ENCODE measurements around the gene LTBP2.

Gene LTBP2

DNA sequence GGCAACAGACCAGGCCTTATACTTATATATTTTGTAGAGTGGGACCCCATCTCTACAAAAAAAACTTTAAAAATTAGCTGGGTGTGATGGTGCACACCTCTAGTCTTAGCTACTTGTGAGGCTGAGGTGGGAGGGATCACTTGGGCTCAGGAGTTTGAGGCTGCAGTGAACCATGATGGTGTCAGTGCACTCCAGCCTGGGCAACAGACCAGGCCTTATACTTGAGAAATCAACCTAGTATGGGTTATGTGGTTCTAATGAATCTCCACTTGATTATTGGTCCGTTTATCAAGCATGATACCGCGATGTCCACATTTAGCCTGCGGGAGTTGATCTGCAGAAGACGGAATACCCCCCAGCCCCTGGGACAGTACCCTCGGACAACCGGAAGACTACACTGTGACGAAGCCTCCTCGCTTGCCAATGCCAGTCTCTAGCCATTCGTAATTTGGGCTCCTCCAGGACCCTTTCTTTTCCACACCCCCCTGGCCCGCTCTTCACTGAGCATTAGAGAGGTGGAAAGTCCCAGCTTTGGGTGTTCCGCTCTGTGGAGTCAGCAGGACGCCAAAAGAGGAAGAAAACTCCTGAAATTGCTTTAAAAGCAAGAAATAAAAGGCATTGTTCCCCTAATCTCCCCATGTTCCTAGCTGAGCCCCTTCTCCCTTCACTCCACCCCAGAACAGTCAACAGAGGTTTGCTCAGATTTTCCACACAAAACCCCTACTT lies 19.4 kb downstream of the LTBP2 start:
- DNase-seq (ENCODE audit: low read depth in 3 of 3) = no peak

DNA sequence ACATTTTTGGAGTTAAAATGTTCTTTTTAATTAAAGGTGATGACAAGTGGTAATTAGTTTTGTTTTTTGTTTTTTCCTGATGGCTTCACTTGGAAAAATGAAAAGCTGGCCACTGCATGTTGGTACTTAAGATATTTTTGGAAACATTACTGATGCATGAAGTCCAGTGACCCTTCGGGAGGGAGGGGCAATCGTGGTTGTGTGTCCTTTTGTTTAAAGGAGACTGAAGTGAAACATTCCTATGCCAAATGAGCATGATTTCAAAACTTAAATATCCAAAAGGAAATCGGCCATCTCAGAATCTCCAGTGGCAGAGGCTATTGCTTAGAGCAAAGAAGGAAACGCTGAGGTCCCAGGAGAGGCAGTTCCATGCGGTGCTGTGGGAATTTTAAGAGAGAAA lies 20.1 kb downstream of the LTBP2 start:
- no peak for DNase-seq (ENCODE audit: low read depth in 3 of 3)

- no peak for DNase-seq (ENCODE audit: low read depth in 3 of 3)
These were observed 20.6 kb downstream of the LTBP2 start for GRCh38 chr14:74591394-74591793.

GRCh38 chr14:74589291-74589879 lies 22.7 kb downstream of the LTBP2 start:
- no peak for DNase-seq (ENCODE audit: low read depth in 3 of 3)

- no peak for DNase-seq (ENCODE audit: low read depth in 3 of 3)
These were observed 24.7 kb downstream of the LTBP2 start for GRCh38 chr14:74587363-74587707.

DNA sequence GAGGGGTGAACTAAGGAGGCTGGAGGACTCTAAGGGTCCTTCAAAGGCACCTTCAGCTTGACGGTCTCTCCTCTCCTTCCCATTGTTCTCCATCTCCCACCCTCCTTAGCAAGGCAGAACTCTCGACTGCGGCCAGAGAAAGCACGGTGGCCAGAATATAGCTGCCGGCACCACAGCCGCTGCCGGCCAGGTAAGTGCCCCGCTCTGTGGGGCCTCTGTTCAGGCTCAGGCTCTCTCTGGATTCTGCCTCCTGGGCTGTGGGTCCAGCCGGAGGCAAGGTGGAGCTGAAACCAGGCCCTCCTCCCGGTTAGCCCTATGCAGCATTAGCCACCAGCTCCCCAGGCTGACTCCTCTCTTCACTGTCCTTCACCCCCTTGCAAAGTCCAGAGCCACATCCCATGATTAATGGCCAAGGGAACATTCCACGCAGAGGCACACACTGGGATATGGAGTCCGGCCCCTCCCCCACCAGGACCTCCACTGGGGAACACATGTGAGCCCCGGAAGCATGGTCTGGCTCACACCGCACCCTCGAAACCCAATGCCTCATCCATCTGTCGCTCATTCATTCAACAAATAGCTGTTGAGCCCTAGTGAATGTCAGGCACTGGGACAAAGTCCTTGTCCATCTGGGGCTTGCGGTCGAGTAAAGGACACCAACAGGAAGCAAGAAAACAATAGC lies 25.2 kb downstream of the LTBP2 start:
- DNase-seq (ENCODE audit: low read depth in 3 of 3) = no peak

- DNase-seq (ENCODE audit: low read depth in 3 of 3) = no peak
These were observed 26.4 kb downstream of the LTBP2 start for GRCh38 chr14:74585406-74586335.

DNA sequence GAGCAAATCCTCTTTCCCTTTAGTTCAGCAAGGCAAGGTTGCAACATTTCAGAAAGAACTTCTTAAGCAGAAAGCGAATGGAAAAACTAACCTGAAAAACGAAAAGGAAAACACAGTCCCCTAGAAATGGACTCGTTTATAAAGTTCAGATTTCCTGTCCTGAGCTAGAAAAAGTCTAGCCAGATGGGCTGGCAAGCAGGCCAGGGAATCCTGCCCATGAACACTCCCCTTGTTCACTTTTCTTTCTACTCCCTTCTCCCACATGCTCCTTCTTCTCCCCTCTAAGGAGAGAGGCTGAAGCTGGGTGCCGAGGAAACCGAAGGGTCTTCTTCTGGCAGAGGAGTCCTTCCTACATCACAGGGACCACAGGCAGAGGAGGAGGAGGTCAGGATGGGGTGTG lies 27.1 kb downstream of the LTBP2 start:
- DNase-seq (ENCODE audit: low read depth in 3 of 3) = no peak

GRCh38 chr14:74583689-74584434 lies 28.2 kb downstream of the LTBP2 start:
- peak in 2 of 3 experiments; percentile 6 to 16 for DNase-seq (ENCODE audit: low read depth in 3 of 3)

GRCh38 chr14:74582910-74583581 lies 29.0 kb downstream of the LTBP2 start:
- no peak for DNase-seq (ENCODE audit: low read depth in 3 of 3)

- no peak for DNase-seq (ENCODE audit: low read depth in 3 of 3)
These were observed 31.8 kb downstream of the LTBP2 start for GRCh38 chr14:74580275-74580672.

- peak in 2 of 3 experiments; percentile 6 to 37 for DNase-seq (ENCODE audit: low read depth in 3 of 3)
These were observed 32.4 kb downstream of the LTBP2 start for GRCh38 chr14:74579447-74580274.

DNA sequence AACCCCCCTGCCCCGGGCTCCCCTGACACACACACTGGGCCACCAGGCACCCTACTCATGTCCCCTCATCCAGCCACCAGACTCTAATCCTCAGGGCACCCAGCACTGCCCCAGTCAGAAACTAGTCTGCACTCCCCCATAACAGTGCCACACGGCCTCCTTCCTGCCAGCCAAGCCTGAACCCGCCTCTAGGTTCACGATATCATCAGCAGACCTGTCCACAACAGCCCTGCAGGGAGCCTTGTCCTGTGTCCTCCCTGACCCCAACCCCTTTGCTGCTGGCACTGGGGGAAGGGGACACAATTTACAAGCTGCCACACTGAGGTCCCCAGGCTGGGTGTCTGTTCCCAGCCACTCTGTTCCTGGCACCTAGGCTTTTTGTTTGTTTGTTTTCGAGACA lies 33.6 kb downstream of the LTBP2 start:
- no peak for DNase-seq (ENCODE audit: low read depth in 3 of 3)

GRCh38 chr14:74577948-74578275 lies 34.1 kb downstream of the LTBP2 start:
- DNase-seq (ENCODE audit: low read depth in 3 of 3) = no peak

- DNase-seq (ENCODE audit: low read depth in 3 of 3) = no peak
These were observed 34.6 kb downstream of the LTBP2 start for GRCh38 chr14:74577247-74577947.

- no peak for DNase-seq (ENCODE audit: low read depth in 3 of 3)
These were observed 36.1 kb downstream of the LTBP2 start for GRCh38 chr14:74575936-74576335.

DNA sequence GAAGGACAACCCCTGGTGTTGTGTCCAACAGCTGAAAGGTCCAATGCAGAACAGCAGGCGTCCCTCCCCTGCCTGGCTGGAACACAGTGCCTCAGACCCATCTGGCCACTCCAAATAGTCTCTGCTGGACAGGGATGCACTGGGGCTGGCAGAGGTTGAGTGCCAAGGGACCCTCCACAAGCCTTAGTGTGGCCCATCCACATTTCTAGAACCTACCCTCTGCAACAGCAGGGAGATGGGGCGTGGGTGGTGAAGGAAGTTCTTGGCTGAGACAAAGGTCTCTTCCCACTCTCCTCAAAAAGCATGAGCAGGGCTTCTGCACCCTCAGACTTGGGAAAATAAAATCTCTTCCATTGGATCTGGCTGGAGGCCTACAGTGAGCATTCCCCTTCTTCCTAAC lies 36.5 kb downstream of the LTBP2 start:
- no peak for DNase-seq (ENCODE audit: low read depth in 3 of 3)

DNA sequence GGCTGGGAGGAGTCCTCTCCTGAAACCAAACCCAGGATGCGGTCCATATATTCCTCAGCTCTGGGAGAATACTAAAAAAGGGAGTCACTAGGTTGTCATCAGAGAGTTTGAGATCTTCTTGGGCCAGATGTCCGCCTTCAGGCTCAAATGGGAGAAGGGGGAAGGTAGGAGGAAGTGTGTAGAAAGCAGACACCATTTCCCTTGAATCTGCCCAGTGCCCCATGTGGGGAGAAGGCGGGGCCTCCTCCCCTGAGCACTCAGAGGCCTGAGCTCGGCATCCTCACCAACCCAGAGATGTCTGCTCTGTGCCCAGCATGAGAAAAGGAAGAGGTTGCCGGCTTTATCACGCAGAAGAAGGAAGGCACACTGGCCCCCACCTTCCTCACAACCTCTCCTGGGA lies 37.3 kb downstream of the LTBP2 start:
- DNase-seq (ENCODE audit: low read depth in 3 of 3) = no peak

GRCh38 chr14:74574090-74574433 lies 38.0 kb downstream of the LTBP2 start:
- DNase-seq (ENCODE audit: low read depth in 3 of 3) = no peak
